Stomach (tissue), 4 donors: ENCODE measurements around the gene RALGAPA2.

ENCODE experiments used
- EP300 ChIP-seq: sonication (generic); formaldehyde crosslinking; IDR thresholded peaks from one replicate; pipeline ENCODE4 v1.6.1; 2017; ENCODE audit warnings: antibody characterized with exemption
- POLR2A ChIP-seq, 4 donors: fragments of 450-650 bp; IDR thresholded peaks; one replicate each; pipeline ENCODE4 v1.6.1; 2016; ENCODE audit warnings: antibody characterized with exemption in 4 of 4, control low read depth in 2 of 4, mild to moderate bottlenecking in 1 of 4, moderate library complexity in 1 of 4
- TF ChIP-seq, protein P1 (sequence below), 7 experiments: fragments of 450-650 bp in 4 of 7; fragments of 200-600 bp in 3 of 7; sonication (generic) in 3 of 7; IDR thresholded peaks; one replicate each; pipeline ENCODE4 v1.5.1; 2016 to 2019; ENCODE audit warnings: antibody characterized with exemption in 7 of 7, control low read depth in 2 of 7, mild to moderate bottlenecking in 1 of 7

GRCh38 chr20:20391115-20391514, 321.3 kb downstream of the RALGAPA2 start:
- TF ChIP-seq, protein P1, sequence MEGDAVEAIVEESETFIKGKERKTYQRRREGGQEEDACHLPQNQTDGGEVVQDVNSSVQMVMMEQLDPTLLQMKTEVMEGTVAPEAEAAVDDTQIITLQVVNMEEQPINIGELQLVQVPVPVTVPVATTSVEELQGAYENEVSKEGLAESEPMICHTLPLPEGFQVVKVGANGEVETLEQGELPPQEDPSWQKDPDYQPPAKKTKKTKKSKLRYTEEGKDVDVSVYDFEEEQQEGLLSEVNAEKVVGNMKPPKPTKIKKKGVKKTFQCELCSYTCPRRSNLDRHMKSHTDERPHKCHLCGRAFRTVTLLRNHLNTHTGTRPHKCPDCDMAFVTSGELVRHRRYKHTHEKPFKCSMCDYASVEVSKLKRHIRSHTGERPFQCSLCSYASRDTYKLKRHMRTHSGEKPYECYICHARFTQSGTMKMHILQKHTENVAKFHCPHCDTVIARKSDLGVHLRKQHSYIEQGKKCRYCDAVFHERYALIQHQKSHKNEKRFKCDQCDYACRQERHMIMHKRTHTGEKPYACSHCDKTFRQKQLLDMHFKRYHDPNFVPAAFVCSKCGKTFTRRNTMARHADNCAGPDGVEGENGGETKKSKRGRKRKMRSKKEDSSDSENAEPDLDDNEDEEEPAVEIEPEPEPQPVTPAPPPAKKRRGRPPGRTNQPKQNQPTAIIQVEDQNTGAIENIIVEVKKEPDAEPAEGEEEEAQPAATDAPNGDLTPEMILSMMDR (IDR thresholded peaks at IDR 0.05), result no peak
- TF ChIP-seq POLR2A (IDR thresholded peaks at IDR 0.05), result no peak
- no peak for TF ChIP-seq EP300
